ENCODE measurements around the gene KLHL8.

Gene KLHL8

GRCh38 chr4:87220094-87220822 lies at the start of gene KLHL8:
TSS of gene KLHL8 (minus strand) at chr4:87220618. CDS start at chr4:87195539, 25,079 bp downstream.
- no peak for DNase-seq (ENCODE audit: low read depth, low spot score)

GRCh38 chr4:87270144-87270543 lies 49.7 kb upstream of the KLHL8 start:
- peak; percentile 18 for DNase-seq (ENCODE audit: low read depth, low spot score)

GRCh38 chr4:87268411-87268810 lies 48.0 kb upstream of the KLHL8 start:
- DNase-seq (ENCODE audit: low read depth, low spot score) = no peak

- no peak for DNase-seq (ENCODE audit: low read depth, low spot score)
Measured at GRCh38 chr4:87266986-87267385, 46.6 kb upstream of the KLHL8 start.

- no peak for DNase-seq (ENCODE audit: low read depth, low spot score)
Measured at GRCh38 chr4:87262886-87263285, 42.5 kb upstream of the KLHL8 start.

- no peak for DNase-seq (ENCODE audit: low read depth, low spot score)
Measured at GRCh38 chr4:87260477-87260876, 40.1 kb upstream of the KLHL8 start.

- DNase-seq (ENCODE audit: low read depth, low spot score) = no peak
Measured at GRCh38 chr4:87258677-87259076, 38.3 kb upstream of the KLHL8 start.

GRCh38 chr4:87257523-87257922 lies 37.1 kb upstream of the KLHL8 start:
- DNase-seq (ENCODE audit: low read depth, low spot score) = no peak

GRCh38 chr4:87255755-87256154 lies 35.3 kb upstream of the KLHL8 start:
- no peak for DNase-seq (ENCODE audit: low read depth, low spot score)

GRCh38 chr4:87251106-87251505 lies 30.7 kb upstream of the KLHL8 start:
- DNase-seq (ENCODE audit: low read depth, low spot score) = no peak

GRCh38 chr4:87250294-87250693 lies 29.9 kb upstream of the KLHL8 start:
- DNase-seq (ENCODE audit: low read depth, low spot score) = no peak

GRCh38 chr4:87249332-87250019 lies 29.1 kb upstream of the KLHL8 start:
- DNase-seq (ENCODE audit: low read depth, low spot score) = no peak

GRCh38 chr4:87243426-87244053 lies 23.1 kb upstream of the KLHL8 start:
- no peak for DNase-seq (ENCODE audit: low read depth, low spot score)

GRCh38 chr4:87241336-87241735 lies 20.9 kb upstream of the KLHL8 start:
- DNase-seq (ENCODE audit: low read depth, low spot score) = no peak

- DNase-seq (ENCODE audit: low read depth, low spot score) = no peak
Measured at GRCh38 chr4:87240341-87240740, 19.9 kb upstream of the KLHL8 start.

GRCh38 chr4:87239821-87240220 lies 19.4 kb upstream of the KLHL8 start:
- no peak for DNase-seq (ENCODE audit: low read depth, low spot score)

GRCh38 chr4:87239194-87239593 lies 18.8 kb upstream of the KLHL8 start:
- no peak for DNase-seq (ENCODE audit: low read depth, low spot score)

GRCh38 chr4:87236861-87237260 lies 16.4 kb upstream of the KLHL8 start:
- DNase-seq (ENCODE audit: low read depth, low spot score) = no peak

GRCh38 chr4:87235020-87235671 lies 14.7 kb upstream of the KLHL8 start:
- DNase-seq (ENCODE audit: low read depth, low spot score) = no peak

GRCh38 chr4:87232216-87232615 lies 11.8 kb upstream of the KLHL8 start:
- no peak for DNase-seq (ENCODE audit: low read depth, low spot score)

GRCh38 chr4:87230806-87231205 lies 10.4 kb upstream of the KLHL8 start:
- no peak for DNase-seq (ENCODE audit: low read depth, low spot score)

GRCh38 chr4:87229979-87230378 lies 9.6 kb upstream of the KLHL8 start:
- DNase-seq (ENCODE audit: low read depth, low spot score) = no peak
